Testis (tissue), 2 donors: ENCODE results near the gene PRLR.

Experiments
- CTCF ChIP-seq, 3 experiments: fragments of 450-650 bp in 2 of 3; fragments of 200-600 bp in 1 of 3; sonication (generic) in 1 of 3; IDR thresholded peaks; one replicate each; pipeline ENCODE4 v1.5.1; 2016 to 2019; ENCODE audit warnings: antibody characterized with exemption in 3 of 3, mild to moderate bottlenecking in 2 of 3, moderate library complexity in 1 of 3
- POLR2A ChIP-seq: fragments of 450-650 bp; IDR thresholded peaks from one replicate; pipeline ENCODE4 v1.6.1; 2017; ENCODE audit warnings: antibody characterized with exemption, mild to moderate bottlenecking, moderate library complexity

- TF ChIP-seq CTCF (IDR thresholded peaks at IDR 0.05) (no peak), POLR2A (no peak)
Observed at GRCh38 chr5:35227720-35228119, 2.6 kb downstream of the PRLR start.
